Measurements from ENCODE around the gene DSCAM. TPM values are rescaled to one million over a fixed set of nuclear protein-coding genes. Genes with fewer than 3 reads are reported as not detected.

The DSCAM gene
- total RNA-seq, 4 donors from 2014 or later = 0.17 TPM; not detected in 3

DNA sequence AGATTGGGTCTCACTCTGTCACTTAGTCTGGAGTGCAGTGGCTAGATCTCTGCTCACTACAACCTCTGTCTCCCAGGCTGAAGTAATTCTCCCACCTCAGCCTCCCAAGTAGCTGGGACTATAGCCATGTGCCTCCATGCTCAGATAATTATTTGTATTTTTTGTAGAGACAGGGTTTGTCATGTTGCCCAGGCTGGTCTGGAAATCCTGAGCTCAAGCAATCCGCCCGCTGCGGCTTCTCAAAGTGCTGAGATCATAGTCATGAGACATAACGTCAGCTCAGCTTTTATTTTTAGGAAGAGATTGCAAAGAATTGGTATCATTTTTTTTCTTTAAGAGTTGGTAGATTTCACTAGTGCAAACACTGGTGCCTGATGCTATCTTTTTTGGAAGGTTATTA, 244.9 kb downstream of the DSCAM start:
- TF ChIP-seq, protein P1, sequence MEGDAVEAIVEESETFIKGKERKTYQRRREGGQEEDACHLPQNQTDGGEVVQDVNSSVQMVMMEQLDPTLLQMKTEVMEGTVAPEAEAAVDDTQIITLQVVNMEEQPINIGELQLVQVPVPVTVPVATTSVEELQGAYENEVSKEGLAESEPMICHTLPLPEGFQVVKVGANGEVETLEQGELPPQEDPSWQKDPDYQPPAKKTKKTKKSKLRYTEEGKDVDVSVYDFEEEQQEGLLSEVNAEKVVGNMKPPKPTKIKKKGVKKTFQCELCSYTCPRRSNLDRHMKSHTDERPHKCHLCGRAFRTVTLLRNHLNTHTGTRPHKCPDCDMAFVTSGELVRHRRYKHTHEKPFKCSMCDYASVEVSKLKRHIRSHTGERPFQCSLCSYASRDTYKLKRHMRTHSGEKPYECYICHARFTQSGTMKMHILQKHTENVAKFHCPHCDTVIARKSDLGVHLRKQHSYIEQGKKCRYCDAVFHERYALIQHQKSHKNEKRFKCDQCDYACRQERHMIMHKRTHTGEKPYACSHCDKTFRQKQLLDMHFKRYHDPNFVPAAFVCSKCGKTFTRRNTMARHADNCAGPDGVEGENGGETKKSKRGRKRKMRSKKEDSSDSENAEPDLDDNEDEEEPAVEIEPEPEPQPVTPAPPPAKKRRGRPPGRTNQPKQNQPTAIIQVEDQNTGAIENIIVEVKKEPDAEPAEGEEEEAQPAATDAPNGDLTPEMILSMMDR (IDR thresholded peaks at IDR 0.05; ENCODE audit: low read depth) = no peak

DNA sequence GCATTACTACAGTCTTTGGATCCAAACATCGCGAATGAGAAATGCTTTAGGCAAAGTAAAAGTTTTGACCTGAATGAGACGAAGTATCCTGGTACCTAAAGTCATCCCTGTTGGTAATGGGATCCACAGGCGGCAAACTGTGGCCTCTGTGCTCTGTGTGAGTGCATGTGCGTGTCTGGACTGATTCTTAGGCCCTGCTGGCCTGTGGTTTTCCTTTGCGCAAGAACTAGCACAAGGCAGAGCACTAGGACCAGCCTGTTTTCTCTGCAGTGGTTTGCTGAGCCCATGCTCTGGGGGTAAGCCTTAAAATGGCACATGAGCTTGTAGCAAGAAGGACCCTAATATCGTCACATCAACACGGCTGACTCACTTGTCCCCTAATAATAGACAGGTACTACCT, 251.2 kb downstream of the DSCAM start:
- TF ChIP-seq, protein P1 (IDR thresholded peaks at IDR 0.05; ENCODE audit: low read depth) = no peak

DNA sequence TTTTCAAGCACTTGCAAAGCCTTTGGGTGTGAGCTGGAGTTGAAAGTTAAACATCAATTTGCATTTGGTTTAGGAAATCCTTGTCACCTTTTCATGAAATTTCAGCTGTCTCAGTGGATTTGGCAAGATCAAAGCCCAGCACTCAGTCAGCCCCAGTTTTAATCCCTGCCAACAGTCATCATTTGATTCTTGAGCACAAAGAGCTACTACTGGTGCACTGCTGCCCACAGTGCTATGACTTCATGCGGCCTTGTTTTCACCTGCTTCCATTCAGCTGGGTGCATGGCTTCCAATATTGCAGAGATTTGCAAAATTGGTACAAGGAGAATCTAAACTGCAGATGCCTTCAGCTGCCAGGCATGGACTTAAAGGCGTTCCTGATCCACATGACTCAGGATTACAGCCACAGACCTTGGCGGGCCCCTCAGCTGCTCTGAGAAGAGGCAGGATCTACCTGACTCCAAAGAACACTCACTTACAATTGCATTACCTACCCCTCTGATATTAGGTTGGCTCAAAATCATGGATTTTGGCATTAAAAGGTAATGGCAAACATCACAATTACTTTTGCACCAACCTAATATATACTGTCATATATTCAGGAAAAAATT, 259.1 kb downstream of the DSCAM start:
- TF ChIP-seq, protein P1 (IDR thresholded peaks at IDR 0.05; ENCODE audit: low read depth) = no peak

DNA sequence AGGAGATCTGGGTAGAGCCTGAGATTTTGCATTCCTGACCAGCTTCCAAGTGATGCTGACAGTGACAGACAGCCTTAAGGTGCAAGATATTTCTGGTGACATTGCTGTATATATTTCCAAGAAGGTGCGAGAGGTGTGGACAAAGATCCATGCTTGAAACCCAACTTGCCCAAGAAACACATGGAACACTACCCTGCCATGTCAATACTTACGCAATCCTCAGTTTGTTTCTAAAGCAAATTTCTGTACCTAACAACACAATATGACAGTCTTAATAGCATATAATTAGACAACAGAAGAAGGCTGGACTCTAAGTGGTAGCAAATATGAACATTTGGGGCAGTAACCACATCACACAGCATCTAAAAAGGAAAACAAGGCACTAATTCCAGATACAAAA, 260.4 kb downstream of the DSCAM start:
- TF ChIP-seq, protein P1 (IDR thresholded peaks at IDR 0.05; ENCODE audit: low read depth) = no peak

DNA sequence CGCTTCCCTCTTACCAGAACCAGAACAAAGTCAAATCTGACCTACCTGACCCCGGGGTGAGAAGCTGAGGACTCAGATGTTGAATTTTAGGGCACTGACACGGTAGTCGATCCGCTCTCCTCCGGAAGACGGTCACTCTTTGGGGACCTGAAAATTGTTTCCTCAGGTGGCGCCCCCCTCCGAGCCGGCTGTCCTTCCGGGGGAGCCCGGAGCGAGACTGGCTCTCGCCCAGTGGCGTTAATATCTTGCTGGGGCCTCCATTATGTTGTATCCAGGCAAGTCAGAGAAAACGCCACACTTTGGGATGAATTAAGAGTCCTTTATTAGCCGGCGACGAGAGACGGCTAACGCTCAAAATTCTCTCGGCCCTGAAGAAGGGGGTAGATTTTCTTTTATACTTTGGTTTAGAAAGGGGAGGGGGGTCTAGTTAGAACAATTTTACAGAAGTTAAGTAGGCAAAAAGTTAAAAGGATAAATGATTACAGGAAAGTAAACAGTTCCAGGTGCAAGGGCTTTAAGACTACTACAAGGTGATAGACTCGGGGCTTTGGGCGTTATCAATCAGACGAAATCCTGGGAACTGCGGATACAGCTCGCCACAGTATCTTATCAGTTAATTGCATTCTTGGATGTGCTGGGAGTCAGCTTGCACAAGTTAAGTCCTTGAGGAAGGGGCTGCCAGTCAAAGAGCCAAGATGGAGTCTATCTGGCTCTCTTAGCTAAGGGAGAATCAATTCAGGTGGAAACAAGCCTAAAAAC, 269.5 kb downstream of the DSCAM start:
- TF ChIP-seq, protein P1 (IDR thresholded peaks at IDR 0.05; ENCODE audit: low read depth) = no peak

DNA sequence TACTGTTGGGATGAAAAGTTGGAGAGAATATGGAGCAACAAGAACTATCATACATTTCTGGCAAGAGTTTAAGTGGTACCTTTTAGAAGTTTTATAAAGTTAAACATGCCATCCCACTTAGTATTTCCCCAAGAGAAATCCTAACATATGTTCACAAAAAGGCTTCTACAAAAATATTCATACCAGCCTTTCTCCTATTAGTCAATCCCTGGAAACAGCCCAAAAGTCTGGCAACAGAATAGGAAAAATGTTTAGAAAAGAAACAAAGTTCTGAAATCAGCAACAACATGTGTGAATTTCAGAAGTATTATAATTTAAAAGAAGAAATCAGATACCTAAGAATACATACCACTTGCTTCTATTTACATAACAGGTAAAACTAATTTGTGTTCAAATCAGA, 271.0 kb downstream of the DSCAM start:
- TF ChIP-seq, protein P1 (IDR thresholded peaks at IDR 0.05; ENCODE audit: low read depth) = no peak

DNA sequence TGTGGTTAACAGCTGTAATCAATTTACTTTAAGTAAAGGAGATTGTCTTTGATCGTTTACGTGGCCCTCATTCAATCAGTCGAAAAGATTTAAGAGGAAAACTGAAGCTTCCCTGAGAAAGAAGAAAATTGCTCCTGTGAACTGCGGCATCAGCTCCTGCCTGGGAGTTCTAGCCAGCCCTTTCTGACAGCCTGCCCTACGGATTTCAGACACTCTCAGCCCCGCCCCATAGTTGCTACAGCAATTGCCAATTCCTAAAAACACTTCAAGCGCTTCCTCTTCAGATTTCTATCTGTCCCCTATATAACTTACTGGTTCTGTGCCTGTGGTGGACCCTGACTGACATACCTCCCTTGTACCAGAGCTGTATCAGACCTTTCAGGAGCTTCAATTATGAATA, 277.6 kb downstream of the DSCAM start:
- TF ChIP-seq, protein P1 (IDR thresholded peaks at IDR 0.05; ENCODE audit: low read depth) = no peak
